Measurements from ENCODE around the gene TPRKB. TPM values are rescaled to one million over a fixed set of nuclear protein-coding genes. Genes with fewer than 3 reads are reported as not detected.
"Not testable (repeated sequence)": the region's sequence is repeated elsewhere in the genome, so short reads cannot be mapped to it uniquely, and the experiment has no call there.

The TPRKB gene
- total RNA-seq, 1 experiment from 2014 or later: 44.7 TPM

DNA sequence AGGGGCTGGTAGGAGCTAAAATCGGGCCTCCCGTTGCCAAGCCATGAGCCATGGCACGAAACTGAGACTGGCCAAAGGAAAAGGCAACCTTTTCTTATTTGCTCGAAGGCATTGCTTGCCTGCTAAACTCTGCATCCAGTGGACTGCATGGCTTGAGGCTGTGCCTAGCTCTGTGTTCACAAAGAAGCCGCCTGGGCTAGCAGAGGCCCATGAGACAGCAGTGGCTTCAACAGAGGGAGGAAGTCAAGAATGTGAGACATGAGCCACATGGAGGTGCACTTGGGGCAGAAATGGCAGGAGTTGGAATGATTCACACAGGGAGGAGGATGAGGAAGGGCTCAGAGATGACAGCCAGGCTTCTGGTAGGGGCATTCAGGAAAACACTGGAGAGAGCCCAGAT lies 33.5 kb downstream of the TPRKB start:
- TF ChIP-seq, protein P1, sequence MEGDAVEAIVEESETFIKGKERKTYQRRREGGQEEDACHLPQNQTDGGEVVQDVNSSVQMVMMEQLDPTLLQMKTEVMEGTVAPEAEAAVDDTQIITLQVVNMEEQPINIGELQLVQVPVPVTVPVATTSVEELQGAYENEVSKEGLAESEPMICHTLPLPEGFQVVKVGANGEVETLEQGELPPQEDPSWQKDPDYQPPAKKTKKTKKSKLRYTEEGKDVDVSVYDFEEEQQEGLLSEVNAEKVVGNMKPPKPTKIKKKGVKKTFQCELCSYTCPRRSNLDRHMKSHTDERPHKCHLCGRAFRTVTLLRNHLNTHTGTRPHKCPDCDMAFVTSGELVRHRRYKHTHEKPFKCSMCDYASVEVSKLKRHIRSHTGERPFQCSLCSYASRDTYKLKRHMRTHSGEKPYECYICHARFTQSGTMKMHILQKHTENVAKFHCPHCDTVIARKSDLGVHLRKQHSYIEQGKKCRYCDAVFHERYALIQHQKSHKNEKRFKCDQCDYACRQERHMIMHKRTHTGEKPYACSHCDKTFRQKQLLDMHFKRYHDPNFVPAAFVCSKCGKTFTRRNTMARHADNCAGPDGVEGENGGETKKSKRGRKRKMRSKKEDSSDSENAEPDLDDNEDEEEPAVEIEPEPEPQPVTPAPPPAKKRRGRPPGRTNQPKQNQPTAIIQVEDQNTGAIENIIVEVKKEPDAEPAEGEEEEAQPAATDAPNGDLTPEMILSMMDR (conservative IDR thresholded peaks at IDR 0.05): no peak
- H4K5ac ChIP-seq (ENCODE audit: insufficient read length, low read depth, low read length): no peak overlapping the region
- no peak overlapping the region for H2BK12ac ChIP-seq (ENCODE audit: insufficient read length, low read depth, low read length)
- no peaks in the 10 kb centered on the region for H3K79me1 ChIP-seq (ENCODE audit: insufficient read depth, low read depth, low read length, poor library complexity, severe bottlenecking)
- H3K9me3 Mint-ChIP-seq: peaks cover 13 to 17% of the 10 kb centered on the region in 2 experiments
- no peak overlapping the region for H3K9ac ChIP-seq (ENCODE audit: extremely low read depth, insufficient read length, low read length)
- no peak overlapping the region for H2BK5ac ChIP-seq (ENCODE audit: insufficient read length, low read length)
- no CpG with 5 or more reads among the region's 5 CpGs for WGBS (ENCODE audit: extremely low coverage, insufficient read length, low lambda C conversion rate)
- H3K27me3 Mint-ChIP-seq (ENCODE audit: low read depth): peaks cover 83% of the 10 kb centered on the region
- H3K4me1 Mint-ChIP-seq: peaks cover 11 to 12% of the 10 kb centered on the region in 2 experiments
- no peaks in the 10 kb centered on the region for H3K27me3 ChIP-seq (ENCODE audit: insufficient read depth, low read length)
- H2AFZ ChIP-seq (ENCODE audit: low read length): no peak overlapping the region
- no peak overlapping the region for H2AK5ac ChIP-seq (ENCODE audit: insufficient read length, low read length)
- H3K79me2 ChIP-seq (ENCODE audit: insufficient read depth, low read length): no peaks in the 10 kb centered on the region
- DNase-seq: no peak
- no peaks in the 10 kb centered on the region for H3K23me2 ChIP-seq (ENCODE audit: insufficient read length, low read depth, low read length, poor library complexity, severe bottlenecking)
- no peak overlapping the region for H4K91ac ChIP-seq (ENCODE audit: insufficient read length, low read depth, low read length)
- H3K4me1 ChIP-seq (ENCODE audit: insufficient read depth, low read length): no peaks in the 10 kb centered on the region
- no peak overlapping the region for H3K18ac ChIP-seq (ENCODE audit: insufficient read length, low read depth, low read length)
- no peak overlapping the region for H3K4ac ChIP-seq (ENCODE audit: low read depth, low read length)
- no peaks in the 10 kb centered on the region; a peak in 1 of 7 replicates for H3K36me3 Mint-ChIP-seq (ENCODE audit: insufficient read depth in 1 of 3, low read depth in 3 of 3)
- H3K27ac ChIP-seq (ENCODE audit: insufficient read length, low read depth, low read length): no peak overlapping the region
- H3K4me2 ChIP-seq (ENCODE audit: insufficient read depth, insufficient read length, low read length): no peak overlapping the region
- H3K9me3 ChIP-seq (ENCODE audit: control insufficient read depth, low read depth, low read length): no peaks in the 10 kb centered on the region
- H3T11ph ChIP-seq (ENCODE audit: low read length): no peak overlapping the region
- no peak overlapping the region for H2BK20ac ChIP-seq (ENCODE audit: low read depth, low read length, poor library complexity, severe bottlenecking)
- no peaks in the 10 kb centered on the region for H4K20me1 ChIP-seq (ENCODE audit: control insufficient read depth, insufficient read depth, insufficient read length)
- H4K8ac ChIP-seq (replicated peaks; ENCODE audit: insufficient read length, low read depth, low read length): no peak overlapping the region
- H3K27ac Mint-ChIP-seq: no peak overlapping the region
- H2BK15ac ChIP-seq (ENCODE audit: low read depth, low read length): no peak overlapping the region
- H2BK120ac ChIP-seq (ENCODE audit: low read depth, low read length, poor library complexity, severe bottlenecking): no peak overlapping the region
- H3K23ac ChIP-seq (ENCODE audit: insufficient read length, low read depth, low read length): no peak overlapping the region
- H3K14ac ChIP-seq (ENCODE audit: insufficient read depth, low read length): no peak overlapping the region
- no peak overlapping the region for H3K4me3 Mint-ChIP-seq
- H3K56ac ChIP-seq (ENCODE audit: insufficient read length, low read depth, low read length): no peak overlapping the region

DNA sequence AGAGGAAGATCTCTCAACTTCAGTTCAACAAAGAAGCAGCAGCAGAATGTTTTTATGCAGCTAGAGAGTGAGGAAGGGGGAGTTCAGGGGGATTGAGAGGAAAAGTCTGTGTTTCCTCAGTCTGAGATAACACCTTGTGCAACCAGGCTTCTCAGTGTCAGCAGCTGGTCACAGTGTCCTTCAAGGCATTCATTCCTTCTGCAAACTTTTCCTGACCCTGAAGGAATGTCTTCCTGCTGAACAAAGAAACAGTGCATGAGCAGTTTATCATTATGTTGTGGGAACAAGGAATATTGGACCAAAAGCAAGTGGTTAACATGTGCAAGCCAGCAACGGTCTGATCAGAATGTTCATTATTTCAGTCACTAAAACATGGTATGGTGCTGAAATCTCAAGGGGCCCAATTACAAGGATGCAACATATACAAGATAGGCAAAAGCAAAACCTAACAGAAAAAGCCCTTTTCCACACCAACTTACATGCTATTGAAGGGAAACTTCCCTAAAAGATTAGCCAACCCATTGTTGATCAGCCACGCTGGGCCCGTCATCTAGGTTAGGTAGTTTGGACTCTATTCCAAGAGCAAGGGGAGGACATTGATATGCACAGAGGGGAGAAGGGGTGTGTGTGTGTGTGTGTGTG lies 34.2 kb downstream of the TPRKB start:
- H3K9ac ChIP-seq (ENCODE audit: extremely low read depth, insufficient read length, low read length); H3K27me3 ChIP-seq (ENCODE audit: insufficient read depth, low read length); H3K4ac ChIP-seq (ENCODE audit: low read depth, low read length); H4K5ac ChIP-seq (ENCODE audit: insufficient read length, low read depth, low read length); H4K91ac ChIP-seq (ENCODE audit: insufficient read length, low read depth, low read length); H3K56ac ChIP-seq (ENCODE audit: insufficient read length, low read depth, low read length); H4K20me1 ChIP-seq (ENCODE audit: control insufficient read depth, insufficient read depth, insufficient read length); H2BK15ac ChIP-seq (ENCODE audit: low read depth, low read length); H2AFZ ChIP-seq (ENCODE audit: low read length); H3K23me2 ChIP-seq (ENCODE audit: insufficient read length, low read depth, low read length, poor library complexity, severe bottlenecking); H2BK12ac ChIP-seq (ENCODE audit: insufficient read length, low read depth, low read length); DNase-seq; H3K79me1 ChIP-seq (ENCODE audit: insufficient read depth, low read depth, low read length, poor library complexity, severe bottlenecking); H3K23ac ChIP-seq (ENCODE audit: insufficient read length, low read depth, low read length); H2AK5ac ChIP-seq (ENCODE audit: insufficient read length, low read length); H3K4me1 ChIP-seq (ENCODE audit: insufficient read depth, low read length); H3K9me3 ChIP-seq (ENCODE audit: control insufficient read depth, low read depth, low read length); H3K36me3 Mint-ChIP-seq (ENCODE audit: insufficient read depth in 1 of 3, low read depth in 3 of 3); H3K4me2 ChIP-seq (ENCODE audit: insufficient read depth, insufficient read length, low read length); H3K14ac ChIP-seq (ENCODE audit: insufficient read depth, low read length); H3K27ac Mint-ChIP-seq; H3T11ph ChIP-seq (ENCODE audit: low read length); H2BK20ac ChIP-seq (ENCODE audit: low read depth, low read length, poor library complexity, severe bottlenecking); H3K18ac ChIP-seq (ENCODE audit: insufficient read length, low read depth, low read length); H2BK5ac ChIP-seq (ENCODE audit: insufficient read length, low read length); H3K4me3 Mint-ChIP-seq; H3K79me2 ChIP-seq (ENCODE audit: insufficient read depth, low read length); H4K8ac ChIP-seq (replicated peaks; ENCODE audit: insufficient read length, low read depth, low read length); H2BK120ac ChIP-seq (ENCODE audit: low read depth, low read length, poor library complexity, severe bottlenecking); H3K27ac ChIP-seq (ENCODE audit: insufficient read length, low read depth, low read length): not testable (repeated sequence)
- H3K4me1 Mint-ChIP-seq: peaks cover 11 to 12% of the 10 kb centered on the region in 2 experiments
- peaks cover 81% of the 10 kb centered on the region for H3K27me3 Mint-ChIP-seq (ENCODE audit: low read depth)
- WGBS (ENCODE audit: extremely low coverage, insufficient read length, low lambda C conversion rate): no CpG with 5 or more reads among the region's 3 CpGs
- H3K9me3 Mint-ChIP-seq: peaks cover 20 to 24% of the 10 kb centered on the region in 2 experiments

Measured in H9 (cell line).